Mucosa of descending colon (tissue), 3 donors: ENCODE results near the gene CRYL1. TPM values are rescaled to one million over a fixed set of nuclear protein-coding genes. Genes with fewer than 3 reads are reported as not detected.

Experiments
- ATAC-seq: fragments of 200-7000 bp; cut with Tn5 transposase; one replicate; pipeline ENCODE4 v1.9.1; 2020; ENCODE audit warnings: mild to moderate bottlenecking, moderate library complexity
- DNase-seq, 3 donors: peaks; one replicate each; pipeline ENCODE4 v3.0.0-alpha.2; 2020
- H3K36me3 ChIP-seq: fragments of 200-600 bp; one replicate; pipeline ENCODE4 v1.8.0; 2021; ENCODE audit warnings: low read depth, mild to moderate bottlenecking
- H3K4me1 ChIP-seq: fragments of 200-600 bp; one replicate; pipeline ENCODE4 v1.8.0; 2021; ENCODE audit warnings: low read depth, mild to moderate bottlenecking
- H3K4me3 ChIP-seq: fragments of 200-600 bp; one replicate; pipeline ENCODE4 v1.8.0; 2021; ENCODE audit warnings: mild to moderate bottlenecking
- H3K9me3 ChIP-seq: fragments of 200-600 bp; one replicate; pipeline ENCODE4 v1.8.0; 2021; ENCODE audit warnings: mild to moderate bottlenecking
- CTCF ChIP-seq: fragments of 200-600 bp; IDR thresholded peaks from one replicate; pipeline ENCODE4 v1.8.0; 2022; ENCODE audit warnings: antibody characterized with exemption, mild to moderate bottlenecking
- intact Hi-C, 2 donors: fragments of 100-400 bp; cut with DNase I in 1 of 2; cut with micrococcal nuclease in 1 of 2; formaldehyde crosslinking; loops; one replicate each; pipeline versions ENCODE4 v1.11.0 to v1.11.1; 2022; cut with DNase I, micrococcal nuclease
- total RNA-seq, 3 donors: library from RNA; stranded (reverse); fragmentation: NEBNext Ultra II Directional in 2 of 3; extraction: Animal tissue kit (Norgen Biotek cat#: 25700) in 2 of 3; gene quantifications; one replicate each; pipeline versions ENCODE4 v1.2.1 to v1.2.4, GENCODE V29; 2021 to 2023
- donor health status: DM: no; HTN: no; CAD: no; lungs with moderate emphysema.
- donor health status: DM: no; HTN: no; CAD: no.
- donor health status: DM: no; HTN: yes; CAD: no.

The CRYL1 gene
- total RNA-seq, 3 donors from 2014 or later: 49.2 to 141 (median 106) TPM

GRCh38 chr13:20405691-20406090 is 120.0 kb downstream of the CRYL1 start:
- no peak overlapping the region for H3K4me3 ChIP-seq
- intact Hi-C loops: no loop called here
- ATAC-seq (no peak), DNase-seq (no peak)
- TF ChIP-seq CTCF: no peak
- no peaks in the 10 kb centered on the region for H3K4me1 ChIP-seq
- H3K9me3 ChIP-seq: no peaks in the 10 kb centered on the region
- H3K36me3 ChIP-seq: no peaks in the 10 kb centered on the region

- no peak for ATAC-seq
- intact Hi-C loops: no loop called here
- no peaks in the 10 kb centered on the region for H3K36me3 ChIP-seq
Measured at GRCh38 chr13:20404488-20405222, 121.0 kb downstream of the CRYL1 start.

GRCh38 chr13:20403826-20404225 is 121.8 kb downstream of the CRYL1 start:
- Histone ChIP-seq H3K4me1 (no peaks in the 10 kb centered on the region), H3K36me3 (no peaks in the 10 kb centered on the region), H3K9me3 (no peaks in the 10 kb centered on the region), H3K4me3 (no peak overlapping the region)
- TF ChIP-seq CTCF: no peak
- ATAC-seq (no peak), DNase-seq (no peak)
- intact Hi-C loops: no loop called here

More at GRCh38 chr13:20404488-20405222, 121.0 kb downstream of the CRYL1 start:
- no peak for TF ChIP-seq CTCF
- no peak overlapping the region for H3K4me3 ChIP-seq
- no peaks in the 10 kb centered on the region for H3K9me3 ChIP-seq
- H3K4me1 ChIP-seq: no peaks in the 10 kb centered on the region
- no peak for DNase-seq

GRCh38 chr13:20402881-20403280 is 122.8 kb downstream of the CRYL1 start:
- Histone ChIP-seq H3K4me1 (no peaks in the 10 kb centered on the region), H3K36me3 (no peaks in the 10 kb centered on the region), H3K4me3 (no peak overlapping the region), H3K9me3 (no peaks in the 10 kb centered on the region)
- DNase-seq (no peak), ATAC-seq (no peak)
- intact Hi-C loops: no loop called here
- TF ChIP-seq CTCF: no peak

GRCh38 chr13:20401931-20402856 is 123.5 kb downstream of the CRYL1 start:
- DNase-seq: no peak
- Histone ChIP-seq H3K4me1 (no peaks in the 10 kb centered on the region), H3K4me3 (no peak overlapping the region), H3K36me3 (no peaks in the 10 kb centered on the region), H3K9me3 (no peaks in the 10 kb centered on the region)
- TF ChIP-seq CTCF: no peak
- no peak for ATAC-seq
- intact Hi-C loops: no loop called here
